Bronchial epithelial cell (primary cell): ENCODE data around the gene ASCC2. TPM values are rescaled to one million over a fixed set of nuclear protein-coding genes. Genes with fewer than 3 reads are reported as not detected.
A peak's percentile ranks its signal among the peaks of the same experiment; 100 is the strongest.
"Not testable (repeated sequence)": the region's sequence is repeated elsewhere in the genome, so short reads cannot be mapped to it uniquely, and the experiment has no call there.

Experiments used
- DNase-seq: peaks from one replicate; pipeline ENCODE4 v3.0.0-alpha.2; 2010; ENCODE audit warnings: low read depth
- FAIRE-seq: peaks from 2 replicates; lab custom pipeline; 2011; peaks lifted over from hg19 to GRCh38; lab: Jason Lieb, UNC
- H3K27me3 ChIP-seq: 2 replicates; pipeline ENCODE4 v1.5.1; 2011; ENCODE audit warnings: low read length; ENCODE audit not compliant: control insufficient read depth, insufficient read depth
- H3K36me3 ChIP-seq: 2 replicates; pipeline ENCODE4 v1.5.1; 2011; ENCODE audit warnings: low read length; ENCODE audit not compliant: control insufficient read depth, insufficient read depth
- H3K4me3 ChIP-seq: 2 replicates; pipeline ENCODE4 v1.5.1; 2011; ENCODE audit warnings: mild to moderate bottlenecking, low read depth, low read length, control low read depth
- CTCF ChIP-seq: IDR thresholded peaks from 2 replicates; pipeline ENCODE4 v1.5.1; 2011; ENCODE audit warnings: mild to moderate bottlenecking, moderate library complexity, low read length, control low read depth, inconsistent platforms; ENCODE audit not compliant: insufficient read depth, severe bottlenecking
- total RNA-seq: library from RNA; depleted of rRNA; stranded (reverse); fragments of >200 nt; gene quantifications from 2 replicates; pipeline ENCODE4 v1.2.1, GENCODE V29; 2014

ASCC2 gene
- total RNA-seq, 1 donor from 2014 or later = 26.1 TPM

DNA sequence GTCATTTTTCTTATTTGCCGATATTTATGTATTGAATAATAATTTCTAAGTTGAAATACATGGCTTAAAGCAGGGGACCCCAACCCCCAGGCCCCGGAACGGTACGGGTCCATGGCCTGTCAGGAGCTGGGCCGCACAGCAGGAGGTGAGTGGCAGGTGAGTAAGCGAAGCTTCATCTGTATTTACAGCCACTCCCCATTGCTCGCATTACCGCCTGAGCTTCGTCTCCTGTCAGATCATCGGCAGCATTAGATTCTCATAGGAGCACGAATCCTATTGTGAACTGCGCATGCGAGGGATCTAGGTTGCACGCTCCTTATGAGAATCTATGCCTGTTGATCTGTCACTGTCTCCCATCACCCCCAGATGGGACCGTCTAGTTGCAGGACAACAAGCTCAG, 75.8 kb downstream of the ASCC2 start:
- no peaks in the 10 kb centered on the region for H3K27me3 ChIP-seq
- DNase-seq = no peak
- no peak for FAIRE-seq
- no peak overlapping the region for H3K4me3 ChIP-seq
- no peaks in the 10 kb centered on the region for H3K36me3 ChIP-seq
- no peak for TF ChIP-seq CTCF

DNA sequence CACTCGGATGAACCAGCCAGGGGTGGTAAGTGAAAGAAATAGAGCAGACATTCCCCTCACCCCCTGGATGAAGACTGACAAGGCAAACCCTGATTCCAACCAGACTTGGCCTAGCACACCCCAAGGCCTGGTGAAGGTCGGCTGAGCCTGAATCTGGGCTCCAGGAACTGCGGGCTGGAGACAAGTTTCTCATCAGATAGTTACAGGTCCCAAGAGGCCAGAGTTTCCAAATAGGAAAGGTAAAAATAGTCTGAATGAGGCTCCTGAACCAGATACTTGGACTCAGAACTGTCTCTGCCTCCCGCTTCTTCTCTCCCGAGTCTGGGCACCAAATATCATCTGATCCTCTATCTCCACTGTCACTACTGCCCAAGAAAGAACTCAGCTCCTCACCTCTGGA, 79.1 kb downstream of the ASCC2 start:
- FAIRE-seq (no peak), DNase-seq (no peak)
- TF ChIP-seq CTCF = no peak
- Histone ChIP-seq H3K36me3 (no peaks in the 10 kb centered on the region), H3K27me3 (no peaks in the 10 kb centered on the region), H3K4me3 (no peak overlapping the region)

GRCh38 chr22:29758068-29758622, 79.9 kb downstream of the ASCC2 start:
- no peak overlapping the region for H3K4me3 ChIP-seq
- H3K27me3 ChIP-seq = no peaks in the 10 kb centered on the region
- no peaks in the 10 kb centered on the region for H3K36me3 ChIP-seq
- FAIRE-seq (no peak), DNase-seq (no peak)
- no peak for TF ChIP-seq CTCF

DNA sequence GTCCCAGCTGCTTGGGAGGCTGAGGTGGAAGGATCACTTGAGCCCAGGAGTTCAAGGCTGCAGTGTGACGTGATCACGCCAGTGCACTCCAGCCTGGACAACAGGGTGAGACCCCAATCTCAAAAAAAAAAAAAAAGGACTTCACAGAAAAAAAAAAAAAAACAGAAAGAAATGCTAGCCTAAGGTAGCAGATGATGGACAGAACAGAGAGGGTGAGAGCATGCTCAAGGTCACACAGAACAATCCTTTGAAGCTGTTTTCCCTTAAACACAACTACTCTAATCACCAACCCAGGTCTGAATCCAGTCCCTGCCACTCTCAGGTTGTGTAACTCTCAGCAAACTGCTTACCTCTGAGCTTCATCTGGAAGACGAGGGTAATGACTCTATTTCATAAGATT, 81.0 kb downstream of the ASCC2 start:
- TF ChIP-seq CTCF = no peak
- DNase-seq (no peak), FAIRE-seq (peak; percentile 50)
- Histone ChIP-seq H3K36me3 (no peaks in the 10 kb centered on the region), H3K4me3 (no peak overlapping the region), H3K27me3 (no peaks in the 10 kb centered on the region)

GRCh38 chr22:29756341-29756740, 81.7 kb downstream of the ASCC2 start:
- Histone ChIP-seq H3K36me3 (no peaks in the 10 kb centered on the region), H3K27me3 (no peaks in the 10 kb centered on the region), H3K4me3 (no peak overlapping the region)
- no peak for TF ChIP-seq CTCF
- FAIRE-seq (no peak), DNase-seq (peak; percentile 80)

DNA sequence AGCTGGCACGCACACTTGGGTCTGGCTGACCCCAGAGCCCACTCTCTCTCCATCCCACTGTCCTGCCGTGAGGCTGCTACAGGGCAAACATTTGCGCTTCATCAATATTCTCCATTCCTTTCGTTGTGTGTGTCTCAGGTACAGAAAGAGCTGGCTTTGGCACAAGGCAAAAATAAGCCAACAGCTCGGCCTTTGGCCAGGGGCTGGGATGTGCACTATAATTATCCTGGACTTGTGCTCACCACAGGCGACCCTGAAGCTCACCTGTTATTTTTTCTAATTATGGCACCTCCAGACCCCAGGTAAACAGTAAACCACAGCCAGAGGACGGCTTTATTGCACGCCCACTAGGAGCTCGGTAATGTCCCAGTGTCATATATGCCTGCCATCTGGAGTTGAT, 82.2 kb downstream of the ASCC2 start:
- Histone ChIP-seq H3K4me3 (no peak overlapping the region), H3K27me3 (no peaks in the 10 kb centered on the region), H3K36me3 (no peaks in the 10 kb centered on the region)
- DNase-seq (no peak), FAIRE-seq (no peak)
- no peak for TF ChIP-seq CTCF

GRCh38 chr22:29754658-29755395, 83.2 kb downstream of the ASCC2 start:
- H3K4me3 ChIP-seq, H3K36me3 ChIP-seq, FAIRE-seq, H3K27me3 ChIP-seq, DNase-seq: not testable (repeated sequence)
